HG02798 (cell line): Measurements from ENCODE around the gene LSAMP.

Source experiments
- ATAC-seq: cut with Tn5 transposase; IDR thresholded peaks from one replicate; pipeline ENCODE4 v1.9.1; 2021; ENCODE audit warnings: mild to moderate bottlenecking; ENCODE audit not compliant: unreplicated experiment, poor library complexity

The LSAMP gene

DNA sequence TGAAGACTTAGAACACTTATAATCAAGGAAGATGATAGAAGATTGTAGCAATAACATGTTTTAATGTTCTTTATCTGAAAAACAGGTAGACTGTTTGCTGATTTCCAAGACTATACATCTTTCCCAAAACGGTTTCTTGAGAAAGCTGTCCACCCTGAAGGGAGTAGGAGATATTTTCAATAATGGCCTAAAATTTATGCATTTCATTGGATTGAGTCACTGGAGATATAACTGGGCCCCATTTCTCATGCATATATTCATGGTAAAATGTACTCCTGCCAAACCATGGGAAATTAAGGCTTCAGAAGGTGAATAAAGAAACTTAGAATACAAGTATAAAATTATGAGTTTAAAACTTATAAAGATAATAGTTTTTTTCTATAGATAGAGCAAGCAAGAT lies 143.9 kb downstream of the LSAMP start:
- no peak for ATAC-seq

DNA sequence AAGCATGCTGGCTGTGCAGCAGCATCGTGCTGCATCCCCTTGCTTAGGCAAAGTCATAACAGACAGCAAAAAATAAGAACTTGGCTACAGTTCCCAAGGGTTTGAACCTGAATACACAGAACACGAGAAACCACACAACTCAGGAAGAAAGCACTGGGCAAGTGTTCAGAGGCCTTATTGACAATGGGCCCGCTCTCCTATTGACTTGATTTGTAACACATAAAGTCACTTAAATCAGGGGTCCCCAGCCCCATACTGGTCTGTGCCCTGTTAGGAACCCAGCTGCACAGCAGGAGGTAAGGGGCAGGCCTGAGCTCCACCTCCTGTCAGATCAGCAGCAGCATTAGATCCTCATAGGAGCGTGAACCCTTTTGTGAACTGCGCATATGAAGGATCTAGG lies 145.1 kb downstream of the LSAMP start:
- ATAC-seq, result peak; percentile 15

DNA sequence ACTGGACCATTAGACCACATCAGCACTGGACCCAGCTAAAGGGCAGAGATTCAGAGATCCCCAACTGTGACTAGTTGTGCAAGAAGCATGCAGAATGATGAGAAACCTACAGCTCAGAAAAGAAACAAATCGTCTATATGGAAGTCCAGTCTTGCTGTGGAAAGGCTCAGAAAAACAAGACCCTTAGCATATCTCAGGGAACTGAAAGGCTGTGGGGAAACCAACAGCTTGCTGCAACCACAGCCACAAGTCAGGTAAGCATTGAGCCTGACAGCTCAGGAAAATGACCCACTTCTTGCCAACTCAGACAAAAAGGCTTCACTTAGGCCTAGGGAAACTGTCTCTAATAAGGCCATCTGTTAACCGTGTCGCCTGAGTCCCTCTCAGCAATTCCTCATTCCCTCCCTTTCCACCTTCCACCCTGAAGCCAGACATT lies 145.6 kb downstream of the LSAMP start:
- ATAC-seq, result peak; percentile 71

DNA sequence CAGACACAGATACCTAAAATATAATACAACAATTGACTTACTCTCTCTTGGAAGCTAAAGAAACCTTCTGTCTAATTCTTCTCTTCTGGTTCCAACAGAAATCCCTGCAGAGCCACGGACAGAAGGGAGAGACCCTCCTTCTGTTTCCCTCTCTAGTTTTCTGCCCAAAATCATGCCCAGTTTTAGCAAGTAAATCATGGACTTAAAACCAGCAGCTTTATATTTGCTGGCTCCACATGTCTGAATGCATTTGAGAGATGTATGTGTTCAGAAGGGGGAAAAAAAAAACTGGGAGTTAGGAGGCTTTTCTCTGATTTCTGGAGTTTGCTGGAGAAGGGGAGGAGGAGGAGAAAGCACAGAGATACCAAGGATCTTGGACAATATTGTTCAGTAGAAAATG lies 147.1 kb downstream of the LSAMP start:
- no peak for ATAC-seq

DNA sequence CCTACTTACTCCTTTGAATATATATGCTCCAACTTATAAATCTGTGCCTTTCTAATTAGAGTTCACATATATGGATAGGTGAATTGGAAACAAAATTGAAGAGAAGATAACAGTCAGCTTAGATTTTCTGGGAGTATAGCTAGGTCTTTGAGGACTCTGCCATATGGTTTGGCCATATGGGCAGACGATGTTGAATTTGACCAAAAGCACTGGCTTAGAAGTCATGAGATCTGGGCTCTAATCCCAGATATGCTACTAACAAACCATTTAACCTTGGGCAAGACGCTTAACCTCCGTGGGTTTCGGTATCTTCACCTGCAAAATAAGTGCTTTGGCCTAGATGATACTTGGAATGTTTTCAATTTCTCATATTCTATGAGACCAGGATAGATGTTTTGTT lies 154.1 kb downstream of the LSAMP start:
- no peak for ATAC-seq

DNA sequence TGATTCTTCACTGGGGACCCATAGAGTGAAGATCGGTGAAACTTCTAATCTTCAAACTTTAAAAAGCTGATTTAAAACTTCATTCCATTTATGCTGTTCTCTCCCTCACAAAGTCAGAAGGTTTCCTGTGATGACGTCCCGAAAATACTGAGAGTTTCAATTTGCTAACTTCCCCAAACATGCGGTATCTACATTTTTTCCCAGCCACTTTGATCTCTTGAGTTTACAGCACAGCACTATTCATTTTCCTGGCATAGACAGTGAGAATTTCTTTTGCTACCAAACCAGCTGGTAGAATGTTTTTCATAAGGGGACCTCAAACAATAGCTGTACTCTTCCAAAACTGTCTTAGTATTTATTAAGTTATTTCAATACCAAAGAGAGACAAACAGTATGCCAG lies 156.8 kb downstream of the LSAMP start:
- no peak for ATAC-seq

DNA sequence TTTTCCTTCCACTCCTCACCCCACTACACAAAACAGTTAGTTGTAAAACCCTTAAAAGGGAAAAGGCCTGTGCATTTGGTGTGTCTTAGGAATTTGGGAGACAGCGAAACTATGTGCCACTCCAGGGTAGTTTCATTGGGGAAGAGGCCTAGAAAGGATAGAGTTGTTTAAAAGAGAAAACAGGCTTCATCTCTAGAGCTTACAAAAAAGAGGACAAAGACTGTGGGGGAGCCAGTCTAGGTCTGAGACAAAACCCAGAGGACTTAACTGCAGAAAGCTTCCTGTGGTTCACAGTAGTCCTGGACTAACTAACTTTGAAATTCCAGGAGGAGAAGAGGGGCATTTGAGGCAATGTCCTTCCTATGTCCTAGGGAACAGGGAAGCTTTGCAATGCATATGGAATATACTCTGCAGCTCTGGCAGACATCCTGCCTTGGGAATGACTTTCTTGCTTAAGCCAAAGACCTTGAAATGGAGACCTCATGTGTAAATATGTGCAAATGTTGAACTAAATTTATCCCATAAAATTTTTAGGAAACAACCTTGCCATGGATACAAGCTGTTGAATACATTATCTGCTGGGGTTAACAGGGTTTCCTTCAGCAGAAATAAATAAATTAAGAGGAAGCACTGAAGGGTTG lies 159.4 kb downstream of the LSAMP start:
- no peak for ATAC-seq

DNA sequence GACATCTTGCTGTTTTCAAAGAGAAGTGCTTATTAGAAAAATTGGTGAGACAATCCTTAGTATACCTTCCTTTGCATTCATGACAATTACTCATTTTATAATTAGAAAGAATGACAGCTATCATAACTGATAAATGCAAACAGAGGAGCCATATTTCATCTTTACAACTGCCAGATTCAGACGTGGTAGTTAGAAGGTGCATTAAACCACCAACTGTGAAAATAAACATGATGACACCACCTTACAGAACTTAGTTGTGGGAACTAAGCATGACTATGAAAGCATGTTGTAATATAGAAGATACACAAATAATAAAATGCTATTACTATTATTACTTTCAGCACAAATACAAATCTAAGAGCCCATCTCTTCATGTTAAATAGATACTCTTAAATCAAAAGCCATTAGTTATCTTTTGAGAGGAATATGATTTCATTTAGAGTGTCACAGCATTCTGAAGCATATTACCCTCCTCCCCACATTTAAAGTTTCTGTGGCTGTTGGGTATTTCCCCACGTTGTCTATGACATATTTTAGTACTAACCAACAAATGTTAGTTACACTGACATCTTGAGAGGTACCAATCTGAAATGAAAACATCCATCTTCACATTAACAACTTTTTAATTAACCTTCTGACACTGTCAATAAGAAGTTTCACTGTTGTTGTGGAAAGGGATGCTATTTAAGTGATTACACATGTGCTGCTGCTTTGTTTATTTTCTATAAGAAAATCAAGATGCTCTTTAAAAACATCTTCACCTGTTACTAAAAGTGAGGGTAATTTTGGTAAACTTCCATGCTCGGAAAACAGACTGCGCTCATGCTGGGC lies 163.8 kb downstream of the LSAMP start:
- ATAC-seq, result no peak

DNA sequence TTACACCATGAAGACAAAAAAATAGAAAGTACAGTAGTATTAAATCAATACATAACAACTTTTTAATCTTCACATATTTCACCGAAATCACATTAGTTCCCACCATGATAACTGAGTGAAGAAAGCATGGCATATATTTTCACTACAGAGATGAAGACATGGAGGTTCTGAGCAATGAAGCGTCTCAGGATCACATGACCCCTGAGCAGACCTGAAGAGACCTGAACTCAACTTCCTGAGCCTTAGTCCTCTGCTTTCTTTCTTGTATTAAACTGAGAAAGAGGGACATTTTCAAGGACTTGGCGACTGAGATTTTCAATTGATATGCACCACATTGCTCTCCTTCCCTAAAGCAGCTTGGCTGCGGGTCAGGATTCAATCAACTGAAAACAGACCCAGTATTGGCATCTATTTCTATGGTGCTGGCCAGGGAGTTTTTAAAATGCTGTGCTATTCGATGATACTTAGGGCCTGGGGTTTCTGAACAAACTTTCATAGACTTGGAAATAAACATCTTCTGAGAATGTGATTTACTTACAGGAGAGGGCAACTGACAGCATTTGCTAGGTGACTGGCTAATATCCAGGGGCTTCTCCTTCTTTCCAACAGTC lies 165.1 kb downstream of the LSAMP start:
- no peak for ATAC-seq

DNA sequence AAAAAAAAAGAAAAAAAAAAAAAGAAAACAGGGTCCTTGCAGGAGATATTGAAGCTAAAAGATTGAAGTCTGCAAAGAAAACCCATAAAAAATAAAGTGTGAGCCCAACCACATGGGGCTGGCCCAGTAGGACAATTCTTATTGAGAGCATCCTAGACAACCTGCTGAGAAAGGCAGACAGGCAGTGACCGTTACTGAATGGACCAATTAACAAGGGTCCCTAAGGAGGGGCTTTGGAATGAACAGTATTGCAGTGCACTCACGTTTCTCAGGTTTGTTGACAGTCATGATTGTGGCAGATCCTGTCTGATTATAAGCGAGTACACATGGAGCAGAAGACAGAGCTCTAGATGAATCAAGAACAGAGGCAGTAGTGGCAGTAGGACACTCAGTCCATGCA lies 168.6 kb downstream of the LSAMP start:
- ATAC-seq, result no peak

DNA sequence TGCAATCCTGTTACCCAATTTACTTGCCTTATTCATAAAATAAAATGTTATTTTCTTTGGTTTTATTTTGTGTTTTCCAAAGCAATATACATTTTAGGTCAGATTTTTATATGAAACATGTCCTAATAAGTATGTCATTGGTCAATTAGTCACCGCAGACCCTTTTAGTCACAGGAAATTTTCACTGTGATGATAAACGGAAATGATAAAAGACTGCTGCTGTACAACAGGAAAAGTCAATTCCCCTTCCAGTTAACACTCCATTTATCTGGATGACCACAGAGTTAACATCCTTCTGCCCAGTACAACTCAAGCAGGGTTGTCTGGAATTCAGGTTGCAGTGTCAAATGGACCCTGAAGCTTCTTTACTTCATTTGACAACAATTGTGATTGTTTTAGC lies 175.2 kb downstream of the LSAMP start:
- ATAC-seq, result no peak

DNA sequence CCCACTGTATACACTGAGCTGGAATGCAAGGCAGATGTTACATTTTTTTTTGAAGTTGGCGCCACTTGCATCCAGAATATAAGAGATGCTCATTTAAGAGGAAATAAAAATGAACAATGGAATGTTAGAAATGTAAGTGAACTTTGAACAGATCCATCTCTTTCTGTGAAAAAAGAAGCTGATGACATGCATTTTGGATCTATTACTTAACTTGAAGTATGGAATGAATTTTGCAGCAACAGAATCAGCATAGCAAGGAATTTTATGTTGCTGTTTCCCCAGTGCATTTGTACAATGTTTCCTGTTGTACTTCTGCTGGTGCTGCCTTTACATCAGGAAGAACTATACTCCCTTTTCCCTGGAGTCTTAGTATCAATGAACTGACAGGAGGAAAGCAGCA lies 178.2 kb downstream of the LSAMP start:
- ATAC-seq, result no peak

DNA sequence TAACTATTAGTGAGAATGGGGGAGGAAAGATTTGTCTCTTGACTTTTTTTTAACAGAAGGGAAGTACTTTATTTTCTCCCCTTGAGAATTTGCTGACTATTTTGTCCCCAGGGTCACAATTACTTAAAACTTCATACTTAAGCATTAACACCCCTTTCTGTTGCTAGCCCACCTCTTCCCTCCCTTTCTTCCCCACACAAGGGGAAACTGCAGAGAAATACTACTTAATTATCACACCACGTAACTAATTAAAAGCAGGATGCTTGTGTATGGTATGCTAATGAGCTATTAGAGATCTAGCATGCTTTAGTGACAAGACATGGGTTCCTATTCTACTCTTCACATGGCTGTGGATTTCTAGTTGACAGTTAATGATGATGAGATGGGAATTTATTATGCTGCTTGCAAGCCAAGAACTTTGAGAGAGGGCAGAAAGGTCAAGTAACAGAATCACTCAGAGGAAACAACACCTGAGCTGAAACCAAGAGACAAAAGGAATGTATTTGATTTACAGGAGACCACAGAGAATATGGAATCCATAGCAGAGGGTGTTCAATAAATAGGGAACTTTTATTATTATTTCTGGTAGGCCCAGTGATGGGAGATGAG lies 179.2 kb downstream of the LSAMP start:
- ATAC-seq, result no peak

DNA sequence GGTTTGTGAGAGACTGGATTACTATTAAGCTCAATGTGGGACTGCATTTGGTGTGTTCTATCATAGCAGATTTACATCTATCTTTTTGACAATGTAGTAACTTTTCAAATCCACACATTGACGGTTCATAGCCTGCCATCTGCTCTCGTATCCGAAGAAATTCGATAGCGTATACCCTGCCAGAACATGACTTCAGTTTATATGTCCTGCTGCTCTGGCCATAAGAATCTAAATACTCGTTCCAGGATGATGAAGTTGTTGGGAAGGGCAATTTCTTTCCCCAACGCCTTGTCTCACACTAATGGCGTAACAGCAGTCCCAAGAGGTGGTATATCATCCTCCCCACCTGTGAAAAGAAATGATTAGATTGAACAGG lies 180.0 kb downstream of the LSAMP start:
- ATAC-seq, result no peak

DNA sequence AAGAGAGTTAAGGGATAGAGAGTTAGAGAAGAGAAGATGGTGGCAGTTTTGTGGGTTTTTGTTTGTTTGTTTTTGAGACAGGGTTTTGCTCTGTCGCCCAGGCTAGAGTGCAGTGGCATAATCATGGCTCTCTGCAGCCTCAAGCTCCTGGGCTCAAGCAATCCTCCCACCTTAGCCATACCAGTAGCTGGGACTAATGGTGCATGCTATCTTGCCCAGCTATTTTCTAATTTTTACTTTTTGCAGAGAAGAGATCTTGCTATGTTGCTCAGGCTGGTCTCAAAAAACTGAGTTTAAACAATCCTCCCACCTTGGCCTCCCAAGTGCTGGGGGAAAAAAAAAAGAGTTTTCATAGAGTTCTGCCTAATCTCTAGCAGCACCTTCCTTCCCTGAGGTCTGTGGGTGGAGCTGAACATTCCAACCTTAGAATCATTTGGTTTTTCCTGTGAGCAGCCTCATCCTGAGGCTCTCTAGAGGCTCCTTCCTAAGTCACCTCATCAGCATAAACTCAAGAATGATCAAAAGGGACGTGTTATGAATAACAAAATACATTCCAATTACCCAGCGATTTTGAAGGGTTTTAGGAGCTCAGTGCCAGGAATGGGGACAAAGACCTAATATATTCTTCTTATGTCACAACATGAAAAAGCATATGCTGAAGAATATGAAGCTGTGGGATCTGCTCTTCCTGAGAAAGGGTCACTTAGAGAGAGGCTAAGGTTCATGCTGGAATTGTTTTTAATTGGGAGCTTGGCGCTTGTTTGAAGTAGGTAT lies 180.6 kb downstream of the LSAMP start:
- ATAC-seq, result no peak

DNA sequence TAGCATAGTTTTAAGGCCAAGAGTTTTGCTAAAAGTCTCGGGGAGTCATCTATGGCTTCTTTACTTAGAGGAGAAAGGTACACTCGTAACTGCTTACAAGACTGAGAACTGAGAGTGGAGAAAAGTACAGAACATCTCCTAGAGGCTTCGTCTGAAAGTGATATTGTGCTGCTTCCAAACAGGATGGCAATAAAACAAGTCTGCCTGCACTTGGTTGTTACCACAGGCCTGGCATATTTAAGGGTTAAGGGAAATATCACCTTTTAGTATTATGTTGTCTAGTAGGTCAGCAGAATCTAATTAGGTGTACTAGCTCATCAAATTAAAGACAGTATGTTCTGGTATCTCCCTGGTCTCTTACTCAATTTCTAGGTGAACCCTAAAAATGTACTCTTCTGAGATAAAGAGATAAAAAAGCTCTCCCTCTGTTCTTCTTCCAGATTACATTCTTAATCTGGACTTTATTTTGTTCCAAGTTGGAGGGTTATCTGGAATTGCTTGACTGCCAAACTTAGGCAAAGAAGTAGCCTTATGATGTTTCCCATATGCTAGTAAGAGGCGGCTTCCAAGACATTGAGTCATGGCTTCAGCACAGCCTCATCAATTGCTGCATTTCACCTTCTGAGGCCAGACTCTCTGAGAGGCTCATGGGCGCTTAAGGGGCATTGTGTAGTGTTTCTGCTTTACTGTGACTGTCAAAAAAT lies 181.3 kb downstream of the LSAMP start:
- no peak for ATAC-seq

DNA sequence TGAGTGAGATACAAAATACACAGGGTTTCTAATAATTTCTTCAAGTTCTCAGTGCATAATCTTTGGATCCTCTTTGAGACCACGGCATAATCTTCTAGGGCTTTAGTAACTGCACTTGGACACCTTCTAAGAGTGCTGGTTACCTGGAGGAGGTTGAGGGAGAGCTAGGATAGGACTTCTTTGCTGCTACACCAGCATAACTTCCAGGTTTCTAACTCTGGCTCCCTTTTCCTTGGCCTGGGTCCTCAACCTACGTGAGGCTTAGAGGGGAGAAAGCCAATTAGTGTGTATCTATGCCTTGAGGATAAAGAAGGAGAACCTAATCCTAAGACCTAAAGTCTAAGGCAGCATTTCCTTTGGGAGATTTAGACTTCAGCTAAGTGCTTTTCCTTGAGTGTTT lies 184.8 kb downstream of the LSAMP start:
- ATAC-seq, result no peak

DNA sequence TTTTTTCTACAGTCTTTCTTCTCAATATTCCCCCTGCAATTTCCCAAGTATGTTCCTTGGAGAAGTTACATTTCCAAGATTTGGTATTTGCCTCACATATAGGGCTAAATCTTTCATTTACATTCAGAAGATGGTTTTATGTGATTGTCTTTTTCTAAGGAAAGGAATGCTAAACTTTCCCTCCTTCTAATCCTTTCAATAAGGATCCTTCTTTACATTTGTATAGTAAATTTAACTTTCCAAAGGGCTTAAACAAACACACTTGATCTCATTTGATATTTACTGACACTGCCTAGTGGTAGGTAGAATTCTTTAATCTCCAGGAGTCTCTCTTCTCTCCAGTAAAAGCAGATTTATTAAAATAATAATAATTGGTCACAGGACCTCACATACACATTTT lies 185.3 kb downstream of the LSAMP start:
- ATAC-seq, result no peak

DNA sequence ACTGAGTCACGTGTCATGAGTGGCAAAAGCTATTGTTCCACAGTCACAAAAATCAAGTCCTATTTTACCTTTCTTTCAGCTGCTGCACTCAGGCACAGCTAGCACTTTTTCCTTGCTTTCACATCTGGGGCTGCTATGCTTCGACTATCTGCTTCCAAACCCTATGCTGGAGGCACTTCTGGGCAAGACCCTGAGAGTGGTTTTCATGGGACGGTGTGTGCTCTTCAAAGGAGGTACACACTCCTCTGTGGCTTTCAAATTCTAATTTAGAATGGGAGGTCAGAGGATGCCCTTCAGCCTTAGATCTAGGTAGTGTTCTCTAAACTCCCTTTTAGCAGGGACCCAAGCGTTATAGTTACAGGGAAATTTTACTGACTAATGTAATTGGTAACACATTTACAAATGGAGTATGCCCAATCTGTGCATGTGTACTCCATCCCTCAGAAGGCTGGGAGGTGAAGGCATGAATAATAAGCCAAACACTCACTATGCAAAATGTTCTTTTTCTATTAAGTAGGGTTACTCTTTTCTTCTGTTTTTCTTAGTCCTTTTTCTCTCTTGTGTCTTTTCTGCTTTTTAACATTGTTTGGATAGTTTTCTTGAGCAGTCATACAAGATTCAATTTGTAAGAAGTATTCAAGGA lies 188.3 kb downstream of the LSAMP start:
- ATAC-seq, result no peak
